GM13977 (cell line): ENCODE measurements around the gene PDGFD.

ENCODE experiments used
- DNase-seq: peaks from one replicate; pipeline ENCODE4 v3.0.0; 2012; ENCODE audit warnings: low spot score
- in situ Hi-C: fragments of 300-500 bp; cut with MboI; formaldehyde crosslinking; loops from one replicate; pipeline ENCODE4 v1.12.0; 2022; ENCODE audit warnings: low sequenced_read_pairs, low pct_unique_long_range_greater_than_20kb, mixed read lengths, inconsistent platforms; ENCODE audit not compliant: unreplicated experiment
- TF ChIP-seq, protein P1 (sequence below): IDR thresholded peaks from 2 replicates; pipeline ENCODE4 v1.5.1; 2012; ENCODE audit warnings: mild to moderate bottlenecking, control low read depth; ENCODE audit not compliant: insufficient read depth; ENCODE audit errors: extremely low read depth, missing control alignments

The PDGFD gene

DNA sequence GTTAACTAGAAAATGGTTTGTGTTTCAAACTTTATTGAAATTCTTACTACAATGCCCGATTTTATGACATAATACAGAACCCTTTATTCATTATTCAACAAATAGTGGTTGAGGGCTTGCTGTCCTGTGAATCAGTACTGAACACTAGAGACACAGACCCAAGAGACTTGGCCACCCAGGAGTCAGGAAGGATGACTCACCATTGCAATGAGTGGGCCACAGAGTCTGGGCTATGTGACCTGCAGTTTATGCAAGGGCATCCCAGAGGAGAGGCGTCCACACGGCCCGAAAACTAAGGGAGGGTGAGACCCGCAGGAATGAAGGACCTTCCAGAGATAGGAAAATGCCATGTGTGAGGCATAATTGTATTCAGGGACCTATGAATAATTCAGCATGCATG lies 271.3 kb downstream of the PDGFD start:
- TF ChIP-seq, protein P1, sequence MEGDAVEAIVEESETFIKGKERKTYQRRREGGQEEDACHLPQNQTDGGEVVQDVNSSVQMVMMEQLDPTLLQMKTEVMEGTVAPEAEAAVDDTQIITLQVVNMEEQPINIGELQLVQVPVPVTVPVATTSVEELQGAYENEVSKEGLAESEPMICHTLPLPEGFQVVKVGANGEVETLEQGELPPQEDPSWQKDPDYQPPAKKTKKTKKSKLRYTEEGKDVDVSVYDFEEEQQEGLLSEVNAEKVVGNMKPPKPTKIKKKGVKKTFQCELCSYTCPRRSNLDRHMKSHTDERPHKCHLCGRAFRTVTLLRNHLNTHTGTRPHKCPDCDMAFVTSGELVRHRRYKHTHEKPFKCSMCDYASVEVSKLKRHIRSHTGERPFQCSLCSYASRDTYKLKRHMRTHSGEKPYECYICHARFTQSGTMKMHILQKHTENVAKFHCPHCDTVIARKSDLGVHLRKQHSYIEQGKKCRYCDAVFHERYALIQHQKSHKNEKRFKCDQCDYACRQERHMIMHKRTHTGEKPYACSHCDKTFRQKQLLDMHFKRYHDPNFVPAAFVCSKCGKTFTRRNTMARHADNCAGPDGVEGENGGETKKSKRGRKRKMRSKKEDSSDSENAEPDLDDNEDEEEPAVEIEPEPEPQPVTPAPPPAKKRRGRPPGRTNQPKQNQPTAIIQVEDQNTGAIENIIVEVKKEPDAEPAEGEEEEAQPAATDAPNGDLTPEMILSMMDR = no peak
- DNase-seq = no peak
- in situ Hi-C loops = no loop called here

DNA sequence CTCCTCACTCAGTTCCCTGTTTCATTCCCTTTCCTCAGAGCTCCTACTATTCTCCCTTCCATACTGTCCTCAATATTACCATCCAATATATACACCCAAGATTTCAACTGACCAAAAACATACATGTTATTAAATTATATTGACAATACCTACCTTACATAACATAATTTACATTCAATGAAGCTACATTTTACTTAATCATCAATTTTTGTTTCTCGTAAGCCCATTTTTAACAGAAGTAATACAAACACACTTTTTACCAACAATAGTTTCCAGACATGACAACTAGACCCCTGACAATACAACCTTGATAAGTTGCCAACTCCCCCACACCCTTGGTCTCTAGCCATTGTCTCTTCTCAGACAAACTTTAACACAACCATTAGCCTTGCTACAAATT lies 273.3 kb downstream of the PDGFD start:
- in situ Hi-C loops = no loop called here
- TF ChIP-seq, protein P1 = no peak
- DNase-seq = no peak

DNA sequence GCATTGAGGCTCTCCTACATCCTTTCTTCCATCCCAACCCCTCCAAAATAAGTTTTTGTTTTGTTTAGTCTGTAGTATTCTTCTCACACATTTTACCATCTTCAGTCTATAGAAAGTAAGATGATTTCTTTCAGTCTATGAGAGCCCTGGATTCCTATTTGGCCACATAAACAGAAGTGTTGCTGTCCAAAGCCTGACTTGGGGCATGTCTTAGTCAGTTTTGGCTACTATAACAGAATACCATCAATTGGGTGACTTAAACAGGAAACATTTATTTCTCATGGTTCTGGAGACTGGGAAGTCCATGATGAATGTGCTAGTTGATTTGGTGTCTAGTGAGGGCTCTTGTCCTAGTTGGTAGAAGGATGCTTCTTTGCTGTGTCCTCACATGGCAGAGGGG lies 274.3 kb downstream of the PDGFD start:
- TF ChIP-seq, protein P1 = no peak
- in situ Hi-C loops = no loop called here
- DNase-seq = no peak

DNA sequence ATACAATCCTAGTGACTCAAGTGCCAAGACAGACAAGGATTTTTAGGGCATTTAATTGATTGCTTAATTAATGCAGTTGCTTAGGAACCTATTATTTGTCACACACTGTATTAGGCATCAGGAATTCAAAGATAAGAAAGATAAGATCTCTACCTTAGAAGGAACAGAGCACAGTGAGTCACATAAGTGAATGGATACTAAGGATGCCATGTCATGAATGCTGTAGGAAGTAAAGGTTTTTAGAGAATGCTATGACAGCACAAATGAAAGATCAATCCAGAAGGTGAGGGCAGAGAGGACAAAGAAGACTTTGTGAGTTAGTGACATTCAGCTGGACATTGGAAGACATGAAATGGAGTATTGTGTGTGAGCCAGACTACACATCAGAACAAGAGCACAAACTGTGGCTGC lies 275.4 kb downstream of the PDGFD start:
- in situ Hi-C loops = no loop called here

DNA sequence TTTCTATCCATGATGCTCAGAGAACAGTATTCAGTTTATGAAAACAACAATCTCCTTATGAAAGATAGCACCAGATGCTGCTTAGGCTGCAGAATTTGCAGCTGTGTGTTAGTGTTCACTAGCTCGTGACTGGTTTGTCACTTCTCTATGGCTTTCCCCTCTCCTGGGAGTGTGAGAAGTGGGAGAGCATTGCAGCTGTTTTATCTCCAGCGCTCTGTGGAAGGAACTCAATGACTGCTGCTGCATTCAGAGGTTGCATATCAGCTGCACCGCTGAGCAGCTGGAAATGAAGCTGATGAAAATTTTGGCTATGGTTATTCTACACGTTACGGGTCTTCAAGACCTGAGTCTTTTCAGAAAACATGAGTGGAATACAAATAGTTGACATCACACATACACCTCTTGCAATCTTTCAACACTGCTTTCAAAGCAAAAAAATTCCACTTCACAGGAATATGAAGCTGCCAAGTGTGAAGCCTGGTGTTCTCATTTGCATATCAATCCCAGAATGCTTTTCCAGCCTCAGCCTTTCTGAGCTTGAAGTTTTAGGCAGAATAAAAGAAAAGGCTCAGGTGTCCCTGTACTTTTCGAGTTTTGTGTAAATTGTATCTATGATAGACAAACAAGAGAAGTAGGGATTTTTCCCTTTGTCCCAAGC lies 276.8 kb downstream of the PDGFD start:
- in situ Hi-C loops = no loop called here
- TF ChIP-seq, protein P1 = no peak
- DNase-seq = no peak

More for the DNA sequence above, 275.4 kb downstream of the PDGFD start:
- DNase-seq = no peak
- TF ChIP-seq, protein P1 = no peak

DNA sequence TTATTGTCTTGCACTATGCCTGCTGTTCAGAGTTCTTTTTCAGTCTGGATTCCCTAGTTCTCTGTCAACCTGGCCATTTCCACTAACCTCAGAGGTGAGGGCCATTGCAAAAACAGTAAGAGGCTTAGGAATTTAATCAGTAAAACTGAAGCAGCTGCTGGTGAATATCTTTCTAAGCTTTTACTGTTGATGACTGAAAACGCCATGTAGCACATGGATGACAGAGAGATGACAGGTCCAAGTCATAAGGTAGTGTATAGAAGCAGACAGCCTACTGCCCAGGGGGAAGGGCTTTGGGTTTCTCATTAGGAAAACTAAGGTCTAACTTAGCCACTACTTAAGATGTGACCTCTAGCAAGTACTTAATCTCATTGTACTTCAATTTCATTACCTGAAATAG lies 280.1 kb downstream of the PDGFD start:
- in situ Hi-C loops = no loop called here
- DNase-seq = no peak
- TF ChIP-seq, protein P1 = no peak
